ENCODE data around the gene KLB.

KLB gene

DNA sequence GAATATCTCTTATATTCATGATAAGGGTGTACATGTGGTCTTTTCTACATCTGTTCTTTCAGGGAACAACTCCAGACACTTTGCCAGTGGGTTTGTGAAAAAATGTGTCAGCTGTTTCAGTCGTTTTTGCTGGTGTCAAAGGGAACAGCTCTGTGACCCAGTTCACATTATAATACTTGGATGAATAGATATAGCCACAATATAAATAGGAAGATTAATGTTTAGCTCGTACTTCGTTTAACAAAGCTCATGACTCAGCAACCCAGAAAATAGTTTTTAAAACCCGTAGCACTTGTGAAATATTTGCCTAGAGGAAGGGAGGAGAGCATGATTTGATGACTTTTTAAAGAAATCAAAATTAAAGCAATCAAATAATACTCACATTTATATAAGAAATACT lies 60.0 kb downstream of the KLB start:
- DNase-seq: no peak

DNA sequence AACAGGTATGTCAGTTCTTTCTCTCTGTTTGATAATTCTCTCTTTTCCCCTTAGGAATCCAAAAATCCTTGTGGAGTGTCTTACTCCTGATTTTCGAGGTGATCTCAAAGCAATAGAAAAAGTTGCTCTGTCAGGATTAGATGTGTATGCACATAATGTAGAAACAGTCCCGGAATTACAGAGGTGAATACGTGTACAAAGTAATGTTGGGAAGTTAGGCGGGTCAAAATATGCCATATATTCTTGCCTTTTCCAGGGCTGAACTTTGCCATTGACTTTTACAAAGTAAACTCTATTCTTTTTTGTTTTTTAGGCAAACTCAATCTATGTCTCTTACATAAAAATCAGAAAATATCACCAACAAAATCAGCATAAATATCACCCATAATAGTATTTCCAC lies 60.7 kb downstream of the KLB start:
- no peak for DNase-seq

- no peak for DNase-seq
Measured at GRCh38 chr4:39469429-39470077, 62.8 kb downstream of the KLB start.

DNA sequence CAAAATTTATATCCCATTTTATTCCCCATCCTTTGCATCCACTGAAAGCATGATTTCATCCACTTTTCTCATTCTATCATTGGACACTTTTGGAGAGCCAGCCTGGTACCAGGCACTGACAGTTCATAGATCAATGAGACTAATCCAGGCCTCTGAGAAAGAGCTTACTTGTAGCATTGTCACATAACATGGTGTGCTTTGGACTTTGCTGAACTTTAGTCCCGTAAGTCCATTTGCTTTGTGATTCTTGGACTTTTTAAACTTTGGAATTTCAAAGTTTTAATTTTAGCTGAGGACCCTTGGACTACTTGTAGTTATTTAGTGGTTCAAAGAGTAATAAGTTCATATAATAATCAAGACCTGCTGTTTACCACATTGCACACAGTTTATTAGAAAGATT lies 63.7 kb downstream of the KLB start:
- DNase-seq: no peak

DNA sequence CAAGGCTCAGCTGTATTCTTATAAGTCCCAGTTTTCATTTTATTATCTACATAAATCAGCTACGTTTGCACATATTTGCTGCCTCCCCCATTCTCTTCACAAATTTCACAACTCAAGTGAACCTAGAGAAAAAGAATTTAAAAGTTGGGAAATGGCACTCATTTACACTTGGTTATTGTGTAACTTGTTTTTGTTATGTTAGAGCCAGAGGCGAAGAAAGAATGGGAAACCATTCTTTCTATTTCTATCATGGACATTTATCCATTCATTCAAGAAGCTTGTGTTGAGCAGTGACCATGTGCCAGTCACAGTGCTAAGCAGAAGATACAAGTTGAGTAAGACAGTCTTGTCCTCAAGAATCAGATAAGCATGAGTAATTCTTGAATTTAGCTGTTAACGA lies 65.7 kb downstream of the KLB start:
- DNase-seq: no peak

DNA sequence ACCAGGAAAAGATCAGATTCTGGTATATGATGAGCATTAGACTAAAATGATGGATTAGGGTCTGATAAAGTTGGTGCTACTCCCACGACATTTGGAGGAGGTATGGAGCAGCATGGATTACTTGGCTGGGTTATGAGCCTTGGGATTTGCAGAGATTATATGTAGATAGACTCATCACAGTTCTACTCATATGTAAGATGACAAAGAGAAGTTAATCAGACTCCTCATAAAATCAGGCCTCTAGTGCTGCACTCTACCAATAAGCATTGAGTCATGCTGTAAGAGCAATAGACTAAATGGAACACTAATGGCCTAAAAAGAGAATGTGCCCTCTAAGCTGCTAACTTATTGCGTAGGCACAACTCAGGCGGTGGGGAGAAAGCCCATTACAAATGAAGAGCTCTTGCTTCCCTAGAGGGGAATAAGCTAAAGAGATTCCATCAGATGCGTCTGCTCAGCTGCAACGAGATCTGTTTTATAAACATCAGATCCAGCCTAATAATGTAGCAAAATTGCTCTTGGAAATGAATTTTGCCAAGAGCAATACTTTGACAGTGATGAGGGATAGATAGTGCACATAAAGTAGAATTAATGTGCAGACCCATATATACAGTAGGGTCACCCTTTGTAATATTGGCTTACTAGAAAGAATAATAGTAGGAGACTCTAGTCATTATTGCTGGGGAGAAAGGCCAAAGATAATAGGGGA lies 69.6 kb downstream of the KLB start:
- DNase-seq: no peak

DNA sequence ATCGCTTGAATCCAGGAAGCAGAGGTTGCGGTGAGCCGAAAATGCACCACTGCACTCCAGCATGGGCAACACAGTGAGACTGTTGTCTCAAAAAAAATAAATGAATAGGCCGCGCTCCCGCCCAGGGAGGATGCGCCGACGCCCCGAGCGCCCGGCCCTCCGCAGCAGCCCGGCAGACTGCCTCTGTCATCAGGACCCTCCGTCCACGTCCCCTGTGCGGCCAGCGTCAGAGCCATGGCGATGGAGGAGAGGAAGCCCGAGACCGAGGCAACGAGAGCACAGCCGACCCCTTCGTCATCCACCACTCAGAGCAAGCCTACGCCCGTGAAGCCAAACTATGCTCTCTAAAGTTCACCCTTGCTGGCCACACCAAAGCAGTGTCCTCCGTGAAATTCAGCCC lies 73.5 kb downstream of the KLB start:
- no peak for DNase-seq

GRCh38 chr4:39480902-39481695 lies 74.4 kb downstream of the KLB start:
- DNase-seq: no peak

DNA sequence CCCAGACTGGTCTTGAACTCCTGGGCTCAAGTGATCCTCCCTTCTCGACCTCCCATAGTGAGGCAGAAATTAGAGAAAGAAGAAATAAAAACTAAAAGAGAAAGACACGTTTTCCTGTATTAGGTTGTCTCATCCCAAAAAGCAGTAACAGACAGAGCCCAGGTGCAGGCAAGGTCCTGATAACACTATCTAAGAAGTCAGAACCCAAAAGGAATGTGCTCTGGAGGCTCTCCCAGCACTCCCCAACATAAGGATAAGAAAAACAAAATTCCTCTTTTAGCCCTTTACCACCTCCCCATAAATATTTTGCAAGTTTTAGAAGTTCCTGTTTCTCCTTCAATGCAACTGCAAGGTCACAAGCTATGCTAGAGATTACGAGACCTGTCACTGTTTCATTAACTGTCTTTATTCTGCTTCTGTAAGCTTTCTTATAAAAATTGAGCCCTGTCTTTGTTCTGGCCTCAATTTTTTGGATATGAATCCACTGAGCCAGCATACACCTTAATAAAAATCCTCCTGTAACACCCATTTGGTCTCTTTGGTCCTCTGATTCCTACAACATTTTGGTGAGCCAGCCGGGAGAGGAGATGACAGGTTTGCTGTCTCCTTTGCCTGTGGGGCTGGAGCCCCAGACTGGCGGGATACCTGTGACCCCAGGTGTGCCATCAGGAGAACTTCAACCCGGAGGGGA lies 78.0 kb downstream of the KLB start:
- DNase-seq: no peak

DNA sequence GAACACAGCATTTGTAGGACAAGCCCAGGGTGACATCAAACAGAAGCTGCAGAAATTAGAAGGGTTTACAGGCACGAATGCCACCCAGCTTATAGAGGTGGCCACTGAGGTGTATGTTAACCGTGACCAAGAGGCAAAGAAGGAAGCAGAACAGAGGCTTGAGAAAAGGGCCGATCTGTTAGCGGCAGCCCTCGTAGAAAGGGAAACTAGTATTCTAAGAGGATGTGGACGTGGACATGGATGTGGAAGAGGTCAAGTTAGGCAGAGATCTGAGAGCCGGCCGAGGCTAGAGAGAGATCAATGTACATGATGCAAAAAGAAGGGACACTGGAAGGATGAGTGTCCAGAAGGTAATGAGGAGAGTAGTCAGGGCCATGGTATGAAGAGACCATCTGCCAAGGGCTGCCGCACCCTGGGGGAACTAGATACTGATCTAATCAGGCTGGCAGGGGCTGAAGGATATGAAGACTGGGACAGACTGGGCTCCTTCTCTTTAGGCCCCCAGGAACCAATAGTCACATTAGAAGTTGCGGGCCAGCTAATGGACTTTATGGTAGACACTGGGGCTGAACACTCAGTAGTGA lies 79.6 kb downstream of the KLB start:
- DNase-seq: no peak

GRCh38 chr4:39490322-39490721 lies 83.6 kb downstream of the KLB start:
- DNase-seq: no peak

DNA sequence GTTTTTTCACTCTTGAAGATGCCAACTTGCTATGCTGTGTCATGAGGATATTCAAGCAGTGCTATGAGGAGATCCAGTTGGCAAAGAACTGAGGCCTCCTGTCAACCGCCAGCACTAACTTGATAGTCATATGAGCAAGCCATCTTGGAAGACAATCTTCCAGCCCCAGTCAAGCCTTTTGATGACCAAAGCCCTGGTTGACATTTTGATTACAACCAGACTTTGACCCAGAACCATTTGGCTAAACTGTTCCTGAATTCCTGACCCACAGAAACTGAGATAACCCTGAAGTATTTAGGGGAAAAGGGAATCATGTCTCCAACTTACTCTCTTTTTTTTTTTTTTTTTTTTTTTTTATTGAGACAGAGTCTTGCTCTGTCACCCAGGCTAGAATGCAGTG lies 87.6 kb downstream of the KLB start:
- DNase-seq: no peak

GRCh38 chr4:39495446-39496213 lies 88.9 kb downstream of the KLB start:
- DNase-seq: no peak

GRCh38 chr4:39497909-39498726 lies 91.4 kb downstream of the KLB start:
- no peak for DNase-seq

- no peak for DNase-seq
Measured at GRCh38 chr4:39498727-39499020, 91.9 kb downstream of the KLB start.
